Activated CD4-positive, alpha-beta T cell treated with anti-CD3 and anti-CD28 coated beads, Interleukin-2, amount 50 U/mL, for 4 hours (primary cell): Measurements from ENCODE around the gene IL17RC.
"Not testable (repeated sequence)": the region's sequence is repeated elsewhere in the genome, so short reads cannot be mapped to it uniquely, and the experiment has no call there.

Source experiments
- DNase-seq, 2 experiments: peaks; one replicate each; pipeline ENCODE4 v3.0.0-alpha.2; 2020

The IL17RC gene

GRCh38 chr3:9916346-9916733, 558 bp upstream of the IL17RC start:
- DNase-seq, result no peak

- no peak for DNase-seq
Observed at GRCh38 chr3:9917820-9918219, 922 bp downstream of the IL17RC start.

GRCh38 chr3:9918261-9919038, 1.6 kb downstream of the IL17RC start:
- no peak for DNase-seq

GRCh38 chr3:9928158-9928557, 11.3 kb downstream of the IL17RC start:
- no peak for DNase-seq

- no peak for DNase-seq
Observed at GRCh38 chr3:9930804-9931418, 14.0 kb downstream of the IL17RC start.

- no peak for DNase-seq
Observed at GRCh38 chr3:9932535-9932842, 15.6 kb downstream of the IL17RC start.

GRCh38 chr3:9932843-9933560, 16.1 kb downstream of the IL17RC start:
- peak; percentile 87 to 90 for DNase-seq

- peak; percentile 96 to 97 for DNase-seq
Observed at GRCh38 chr3:9933561-9934234, 16.8 kb downstream of the IL17RC start, which contains the start of gene CRELD1. CRELD1 (plus strand) TSS chr3:9933834; CDS start chr3:9934439, 605 bp downstream.

GRCh38 chr3:9934235-9934621, 17.3 kb downstream of the IL17RC start:
- peak in 1 of 2 experiments; percentile 38 for DNase-seq

- DNase-seq, result no peak
Observed at GRCh38 chr3:9934993-9935392, 18.1 kb downstream of the IL17RC start.

- no peak for DNase-seq
Observed at GRCh38 chr3:9935966-9936510, 19.1 kb downstream of the IL17RC start.

GRCh38 chr3:9937486-9938238, 20.8 kb downstream of the IL17RC start:
- DNase-seq, result no peak

GRCh38 chr3:9938966-9939365, 22.1 kb downstream of the IL17RC start:
- no peak for DNase-seq

- DNase-seq, result not testable (repeated sequence)
Observed at GRCh38 chr3:9939906-9940305, 23.0 kb downstream of the IL17RC start.

GRCh38 chr3:9940746-9941145, 23.8 kb downstream of the IL17RC start:
- DNase-seq, result no peak

- DNase-seq, result no peak
Observed at GRCh38 chr3:9942164-9942563, 25.3 kb downstream of the IL17RC start.

- DNase-seq, result no peak
Observed at GRCh38 chr3:9942934-9943690, 26.2 kb downstream of the IL17RC start.

- no peak for DNase-seq
Observed at GRCh38 chr3:9944271-9944670, 27.4 kb downstream of the IL17RC start.

- no peak for DNase-seq
Observed at GRCh38 chr3:9945358-9945757, 28.5 kb downstream of the IL17RC start.

- peak; percentile 75 to 81 for DNase-seq
Observed at GRCh38 chr3:9946112-9947024, 29.5 kb downstream of the IL17RC start.
